HepG2 (cell line): ENCODE data around the gene ATP6V0A1. TPM values are rescaled to one million over a fixed set of nuclear protein-coding genes. Genes with fewer than 3 reads are reported as not detected.

Experiments used
- FLYWCH1 ChIP-seq: sonication (generic); formaldehyde crosslinking; IDR thresholded peaks from 2 replicates; pipeline ENCODE4 v1.8.1; 2023; ENCODE audit warnings: mild to moderate bottlenecking, missing genetic modification reagents
- HDAC2 ChIP-seq: sonication (generic); formaldehyde crosslinking; IDR thresholded peaks from 2 replicates; pipeline ENCODE4 v1.4.0; 2020; ENCODE audit warnings: missing genetic modification reagents
- HDAC6 ChIP-seq: fragments of 200-600 bp; sonication (generic); IDR thresholded peaks from 2 replicates; pipeline ENCODE4 v1.7.0; 2017; ENCODE audit warnings: mild to moderate bottlenecking, antibody characterized with exemption, low read length, low read depth
- HOXA9 ChIP-seq: sonication (generic); formaldehyde crosslinking; IDR thresholded peaks from 2 replicates; pipeline ENCODE4 v1.8.1; 2022; ENCODE audit warnings: missing genetic modification reagents, mild to moderate bottlenecking, moderate library complexity, borderline replicate concordance
- NR2F1 ChIP-seq, 2 experiments: fragments of 450-650 bp in 1 of 2; formaldehyde crosslinking in 1 of 2; IDR thresholded peaks; 2 replicates each; pipeline versions ENCODE4 v1.5.0 to v1.6.1; 2016 to 2020; ENCODE audit warnings: mild to moderate bottlenecking in 1 of 2, missing compliant biosample characterization in 1 of 2, missing genetic modification reagents in 1 of 2, moderate library complexity in 1 of 2
- PLRG1 ChIP-seq: fragments of 450-650 bp; conservative IDR thresholded peaks from 2 replicates; pipeline ENCODE4 v1.6.1; 2016
- RELA ChIP-seq: sonication (generic); formaldehyde crosslinking; IDR thresholded peaks from 2 replicates; pipeline ENCODE4 v1.4.0; 2020; ENCODE audit warnings: missing genetic modification reagents
- SALL2 ChIP-seq: sonication (generic); formaldehyde crosslinking; IDR thresholded peaks from 2 replicates; pipeline ENCODE4 v1.8.1; 2023; ENCODE audit warnings: mild to moderate bottlenecking, missing genetic modification reagents, inconsistent platforms
- SAP130 ChIP-seq: IDR thresholded peaks from 2 replicates; pipeline ENCODE4 v1.6.1; 2016; ENCODE audit warnings: low read depth
- SKIL ChIP-seq: sonication (generic); formaldehyde crosslinking; IDR thresholded peaks from 2 replicates; pipeline ENCODE4 v1.8.0; 2022; ENCODE audit warnings: missing genetic modification reagents, mild to moderate bottlenecking, moderate library complexity, borderline replicate concordance
- TIGD3 ChIP-seq: sonication (generic); formaldehyde crosslinking; IDR thresholded peaks from 2 replicates; pipeline ENCODE4 v1.5.1; 2020; ENCODE audit warnings: mild to moderate bottlenecking, missing genetic modification reagents, borderline replicate concordance
- YEATS2 ChIP-seq: sonication (generic); formaldehyde crosslinking; IDR thresholded peaks from 2 replicates; pipeline ENCODE4 v1.4.0; 2020; ENCODE audit warnings: missing genetic modification reagents, borderline replicate concordance
- ZEB1 ChIP-seq: IDR thresholded peaks from 2 replicates; pipeline ENCODE4 v1.6.1; 2012; ENCODE audit warnings: mild to moderate bottlenecking, low read depth, inconsistent platforms; ENCODE audit not compliant: insufficient replicate concordance
- ZNF274 ChIP-seq: sonication (generic); formaldehyde crosslinking; IDR thresholded peaks from 2 replicates; pipeline ENCODE4 v1.5.1; 2020; ENCODE audit warnings: mild to moderate bottlenecking, missing genetic modification reagents
- ZNF280B ChIP-seq: sonication (generic); formaldehyde crosslinking; IDR thresholded peaks from 2 replicates; pipeline ENCODE4 v1.5.0; 2020; ENCODE audit warnings: missing genetic modification reagents, mild to moderate bottlenecking, borderline replicate concordance
- ZNF34 ChIP-seq: sonication (generic); formaldehyde crosslinking; IDR thresholded peaks from 2 replicates; pipeline ENCODE4 v1.4.0; 2020; ENCODE audit warnings: mild to moderate bottlenecking, missing genetic modification reagents, borderline replicate concordance
- ZNF484 ChIP-seq: sonication (generic); formaldehyde crosslinking; IDR thresholded peaks from 2 replicates; pipeline ENCODE4 v1.5.1; 2020; ENCODE audit warnings: mild to moderate bottlenecking, low read depth, missing genetic modification reagents, borderline replicate concordance
- ZNF513 ChIP-seq: sonication (generic); formaldehyde crosslinking; conservative IDR thresholded peaks from 2 replicates; pipeline ENCODE4 v1.5.0; 2020; ENCODE audit warnings: missing genetic modification reagents
- ZNF562 ChIP-seq: sonication (generic); formaldehyde crosslinking; IDR thresholded peaks from 2 replicates; pipeline ENCODE4 v1.8.0; 2022; ENCODE audit warnings: missing genetic modification reagents, borderline replicate concordance
- ZNF674 ChIP-seq: sonication (generic); formaldehyde crosslinking; IDR thresholded peaks from 2 replicates; pipeline ENCODE4 v1.5.0; 2020; ENCODE audit warnings: low read depth, mild to moderate bottlenecking, missing genetic modification reagents
- polyA plus RNA-seq, 8 experiments: library from polyadenylated mRNA; depleted of rRNA in 3 of 8; stranded (reverse) in 7 of 8; unstranded in 1 of 8; fragments of >200 nt; fragmentation: Illumina TruSeq in 4 of 8; extraction: Trizol in 4 of 8; gene quantifications; 2 replicates each; pipeline versions ENCODE4 v1.2.1 to v1.2.3, GENCODE V29; 2011 to 2016; ENCODE audit warnings: low read depth in 4 of 8, missing spikeins in 1 of 8, mixed read lengths in 1 of 8; ENCODE audit not compliant: insufficient read depth in 1 of 8
- total RNA-seq, 5 experiments: library from RNA; depleted of rRNA; stranded (reverse); fragments of >200 nt; fragmentation: Illumina TruSeq; extraction: Trizol; gene quantifications; 2 replicates each; pipeline ENCODE4 v1.2.3, GENCODE V29; 2016; ENCODE audit warnings: low read depth in 1 of 5

ATP6V0A1 gene
- total and polyA plus RNA-seq, 2 of the 13 experiments (the other 11 are each of a cell fraction or from before 2014, with no cell fraction given) = 27.9 to 54.1 TPM

- TF ChIP-seq SKIL (CRISPR knock-in tag) (peak; percentile 54; the same call in 1 of the 2 replicates), ZNF674 (CRISPR knock-in tag) (0 out of 2 replicates have a peak, but pooled peaks have one; percentile 27), ZEB1 (no peak), ZNF562 (CRISPR knock-in tag) (no peak), RELA (CRISPR knock-in tag) (peak; percentile 87; the same call in 1 of the 2 replicates), SALL2 (CRISPR knock-in tag) (peak; percentile 72), ZNF484 (CRISPR knock-in tag) (no peak), NR2F1 (CRISPR knock-in tag; IDR thresholded peaks at IDR 0.05) (peak in 1 of 2 experiments; percentile 24; a peak in 1 of 4 replicates), ZNF280B (CRISPR knock-in tag) (no peak), ZNF513 (CRISPR knock-in tag) (no peak), TIGD3 (CRISPR knock-in tag) (no peak), SAP130 (CRISPR knock-in tag) (peak; percentile 84), HOXA9 (CRISPR knock-in tag) (peak; percentile 13; the same call in 1 of the 2 replicates), ZNF274 (CRISPR knock-in tag) (0 out of 2 replicates have a peak, but pooled peaks have one; percentile 67), HDAC2 (CRISPR knock-in tag) (peak; percentile 84), ZNF34 (CRISPR knock-in tag) (no peak), FLYWCH1 (CRISPR knock-in tag) (no peak), YEATS2 (peak; percentile 74; the same call in 1 of the 2 replicates), PLRG1 (no peak), HDAC6 (no peak)
- TF ChIP-seq, all 625 proteins: peak for 306
Measured at GRCh38 chr17:42536372-42537155, 77.9 kb downstream of the ATP6V0A1 start (continued).
